Activated CD8-positive, alpha-beta memory T cell treated with anti-CD3 and anti-CD28 coated beads, Interleukin-2, amount 10 ng/mL, durations not matched to agents 7 days and 5 days (primary cell): ENCODE results near the gene NHLH2. TPM values are rescaled to one million over a fixed set of nuclear protein-coding genes. Genes with fewer than 3 reads are reported as not detected.

Source experiments
- ATAC-seq: fragments of 150-1000 bp; cut with Tn5 transposase; one replicate; pipeline ENCODE4 v1.10.0; 2021; ENCODE audit warnings: moderate library complexity
- CTCF ChIA-PET: fragments of 350-600 bp; sonication (Branson Sonifier 250); formaldehyde crosslinking; loops from one replicate; lab custom pipeline; 2021; ENCODE audit warnings: antibody characterized with exemption; lab: Charles Lee
- DNase-seq: peaks from one replicate; pipeline ENCODE4 v3.0.0-alpha.2; 2020
- H3K27ac Mint-ChIP-seq: one replicate; pipeline ENCODE4 v1.8.0; 2021; ENCODE audit warnings: mild to moderate bottlenecking, mixed read lengths
- H3K27me3 Mint-ChIP-seq: one replicate; pipeline ENCODE4 v1.8.0; 2021; ENCODE audit warnings: mixed read lengths
- H3K36me3 Mint-ChIP-seq: one replicate; pipeline ENCODE4 v1.8.0; 2021; ENCODE audit warnings: mild to moderate bottlenecking, mixed read lengths
- H3K4me1 Mint-ChIP-seq: one replicate; pipeline ENCODE4 v1.8.0; 2021; ENCODE audit warnings: mixed read lengths
- H3K4me3 Mint-ChIP-seq: one replicate; pipeline ENCODE4 v1.8.0; 2021; ENCODE audit warnings: mild to moderate bottlenecking, moderate library complexity, mixed read lengths
- H3K9me3 Mint-ChIP-seq: one replicate; pipeline ENCODE4 v1.8.0; 2022; ENCODE audit warnings: low read depth, mixed read lengths
- total RNA-seq, 2 experiments: library from RNA; stranded (reverse); gene quantifications; one replicate each; pipeline ENCODE4 v1.2.3, GENCODE V29; 2021

Gene NHLH2
- not detected for total RNA-seq

DNA sequence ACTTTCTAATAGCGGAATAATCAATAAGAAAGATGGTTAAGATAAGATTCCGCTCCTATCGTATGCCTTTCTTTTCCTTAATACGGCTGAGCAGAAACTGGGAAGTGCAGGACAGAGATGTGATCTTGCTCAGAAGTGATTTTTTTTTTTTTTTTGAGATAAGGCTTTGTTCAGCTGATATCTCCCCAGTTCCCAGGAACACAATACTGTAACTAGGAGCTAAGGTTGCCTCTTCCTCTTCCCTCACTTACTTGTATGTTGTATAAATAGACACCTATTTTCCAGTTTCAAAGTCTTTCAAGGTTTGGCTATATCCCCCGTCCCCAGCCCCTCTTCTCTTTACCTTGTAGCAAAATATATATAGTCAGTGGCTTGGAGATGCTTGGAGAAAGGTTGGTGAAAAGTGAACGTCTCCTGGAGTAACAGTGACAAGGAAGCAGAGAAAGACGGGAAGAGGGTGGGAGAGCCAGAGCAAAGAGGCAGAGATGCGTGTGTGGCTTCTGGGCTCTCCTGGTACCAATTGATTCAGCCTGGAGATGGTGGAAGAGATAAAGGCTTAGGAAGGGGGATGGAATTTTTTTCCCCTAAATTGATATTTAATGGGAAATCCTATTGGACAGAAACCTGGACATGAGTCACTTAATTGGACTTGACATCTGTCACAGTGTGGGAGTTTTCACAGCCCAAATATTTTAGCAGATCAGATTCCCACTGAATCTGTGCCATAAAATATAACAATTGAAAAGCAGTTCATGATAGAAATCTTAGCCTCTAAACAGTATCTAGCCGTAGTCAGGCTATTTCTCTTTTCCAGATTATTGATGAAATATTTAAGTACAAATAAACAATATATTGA is at the start of gene NHLH2:
NHLH2 (minus strand) TSS at position 522 of the 856 bp plus-strand sequence. CDS start 2,754 bp downstream, outside the sequence.
- H3K4me1 Mint-ChIP-seq, result peaks cover 4% of the 10 kb centered on the region
- CTCF ChIA-PET, result no interaction called here
- H3K27ac Mint-ChIP-seq, result no peak within 1 kb of the TSS
- ATAC-seq, result no peak
- peaks cover 71% of the 10 kb centered on the region for H3K27me3 Mint-ChIP-seq
- DNase-seq, result no peak
- H3K4me3 Mint-ChIP-seq, result no peak within 1 kb of the TSS
- H3K9me3 Mint-ChIP-seq, result peaks cover 2% of the 10 kb centered on the region
- no peaks in the 10 kb centered on the region for H3K36me3 Mint-ChIP-seq

GRCh38 chr1:115890580-115890979 is 49.7 kb upstream of the NHLH2 start:
- H3K27ac Mint-ChIP-seq, result no peak overlapping the region
- CTCF ChIA-PET, result no interaction called here

DNA sequence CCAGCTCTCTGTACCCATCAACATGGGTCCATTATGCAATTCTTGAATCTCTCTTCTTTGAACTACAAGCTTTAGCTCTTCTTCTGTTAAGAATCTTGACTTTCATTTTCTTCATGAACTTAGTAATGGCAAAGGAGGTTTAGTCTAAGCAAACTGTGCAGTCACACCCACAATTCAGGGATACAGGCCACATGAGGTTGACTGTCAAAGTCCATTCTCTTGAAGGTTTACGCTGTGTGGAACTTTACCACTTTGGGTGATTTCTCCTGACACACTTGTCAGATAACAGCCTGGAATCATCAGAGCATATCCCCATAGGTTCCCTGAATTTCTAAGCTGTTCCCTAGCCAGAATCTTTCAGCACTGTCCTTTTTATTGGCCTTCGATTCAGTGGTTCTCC is 48.0 kb upstream of the NHLH2 start:
- Mint-ChIP-seq H3K4me1 (no peaks in the 10 kb centered on the region), H3K4me3 (no peak overlapping the region), H3K27ac (no peak overlapping the region), H3K27me3 (peaks cover 13% of the 10 kb centered on the region), H3K36me3 (no peaks in the 10 kb centered on the region), H3K9me3 (no peaks in the 10 kb centered on the region)
- ATAC-seq (no peak), DNase-seq (no peak)
- CTCF ChIA-PET, result no interaction called here

More at GRCh38 chr1:115890580-115890979, 49.7 kb upstream of the NHLH2 start:
- DNase-seq (no peak), ATAC-seq (no peak)
- Mint-ChIP-seq H3K9me3 (no peaks in the 10 kb centered on the region), H3K4me1 (no peaks in the 10 kb centered on the region), H3K4me3 (no peak overlapping the region), H3K36me3 (no peaks in the 10 kb centered on the region), H3K27me3 (peaks cover 13% of the 10 kb centered on the region)

- Mint-ChIP-seq H3K4me1 (no peaks in the 10 kb centered on the region), H3K27me3 (peaks cover 14% of the 10 kb centered on the region), H3K4me3 (no peak overlapping the region), H3K36me3 (no peaks in the 10 kb centered on the region), H3K9me3 (no peaks in the 10 kb centered on the region), H3K27ac (no peak overlapping the region)
- ATAC-seq (no peak), DNase-seq (no peak)
- CTCF ChIA-PET, result no interaction called here
Observed at GRCh38 chr1:115882913-115883902, 42.3 kb upstream of the NHLH2 start.

GRCh38 chr1:115880981-115881672 is 40.2 kb upstream of the NHLH2 start:
- Mint-ChIP-seq H3K27ac (no peak overlapping the region), H3K4me3 (no peak overlapping the region), H3K9me3 (no peaks in the 10 kb centered on the region), H3K4me1 (no peaks in the 10 kb centered on the region), H3K27me3 (peaks cover 11% of the 10 kb centered on the region), H3K36me3 (no peaks in the 10 kb centered on the region)
- ATAC-seq (no peak), DNase-seq (no peak)
- CTCF ChIA-PET, result interaction anchor here (1.1 kb wide), 1 partner anchor 10 kb away, joined by 3 read pairs; no protein-coding TSS in a partner anchor

GRCh38 chr1:115879977-115880376 is 39.1 kb upstream of the NHLH2 start:
- DNase-seq, result no peak
- H3K4me3 Mint-ChIP-seq, result no peak overlapping the region
- H3K27me3 Mint-ChIP-seq, result peaks cover 11% of the 10 kb centered on the region
- no peaks in the 10 kb centered on the region for H3K4me1 Mint-ChIP-seq
- no peaks in the 10 kb centered on the region for H3K9me3 Mint-ChIP-seq
- no peaks in the 10 kb centered on the region for H3K36me3 Mint-ChIP-seq
- H3K27ac Mint-ChIP-seq, result no peak overlapping the region
- CTCF ChIA-PET, result interaction anchor here (1.1 kb wide), 1 partner anchor 11 kb away, joined by 3 read pairs; no protein-coding TSS in a partner anchor
- ATAC-seq, result no peak

GRCh38 chr1:115877511-115877910 is 36.6 kb upstream of the NHLH2 start:
- CTCF ChIA-PET, result interaction anchor here (0.7 kb wide), 1 partner anchor 9 kb away, joined by 3 read pairs; no protein-coding TSS in a partner anchor
- no peak overlapping the region for H3K4me3 Mint-ChIP-seq
- DNase-seq, result no peak
- peaks cover 20% of the 10 kb centered on the region for H3K27me3 Mint-ChIP-seq
- H3K9me3 Mint-ChIP-seq, result no peaks in the 10 kb centered on the region
- H3K36me3 Mint-ChIP-seq, result no peaks in the 10 kb centered on the region
- H3K4me1 Mint-ChIP-seq, result no peaks in the 10 kb centered on the region
- H3K27ac Mint-ChIP-seq, result no peak overlapping the region
- no peak for ATAC-seq

DNA sequence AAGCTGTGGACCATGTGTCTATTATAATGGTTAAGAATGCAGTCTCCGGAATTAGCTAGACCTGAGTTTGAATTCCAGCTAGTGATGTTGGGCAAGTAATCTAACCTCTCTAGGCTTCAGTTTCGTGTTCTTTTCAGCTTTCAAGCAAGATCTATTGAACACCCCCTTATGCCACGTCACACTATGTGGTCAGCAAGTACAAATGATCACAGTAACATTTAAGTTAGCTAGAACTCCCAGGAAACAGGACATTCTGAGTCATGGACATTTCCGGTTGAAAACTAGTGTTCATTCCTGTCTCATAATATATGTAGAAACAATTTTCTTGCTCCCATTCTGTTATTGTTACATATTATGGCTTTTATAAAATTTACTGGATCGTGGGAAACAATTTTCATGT is 34.0 kb upstream of the NHLH2 start:
- ATAC-seq (no peak), DNase-seq (no peak)
- Mint-ChIP-seq H3K4me3 (no peak overlapping the region), H3K27ac (no peak overlapping the region), H3K4me1 (no peaks in the 10 kb centered on the region), H3K9me3 (no peaks in the 10 kb centered on the region), H3K27me3 (peaks cover 25% of the 10 kb centered on the region), H3K36me3 (no peaks in the 10 kb centered on the region)
- CTCF ChIA-PET, result no interaction called here

GRCh38 chr1:115874497-115874896 is 33.6 kb upstream of the NHLH2 start:
- Mint-ChIP-seq H3K9me3 (no peaks in the 10 kb centered on the region), H3K36me3 (no peaks in the 10 kb centered on the region), H3K27me3 (peaks cover 27% of the 10 kb centered on the region), H3K4me1 (no peaks in the 10 kb centered on the region), H3K4me3 (no peak overlapping the region), H3K27ac (no peak overlapping the region)
- CTCF ChIA-PET, result no interaction called here
- DNase-seq (no peak), ATAC-seq (no peak)

DNA sequence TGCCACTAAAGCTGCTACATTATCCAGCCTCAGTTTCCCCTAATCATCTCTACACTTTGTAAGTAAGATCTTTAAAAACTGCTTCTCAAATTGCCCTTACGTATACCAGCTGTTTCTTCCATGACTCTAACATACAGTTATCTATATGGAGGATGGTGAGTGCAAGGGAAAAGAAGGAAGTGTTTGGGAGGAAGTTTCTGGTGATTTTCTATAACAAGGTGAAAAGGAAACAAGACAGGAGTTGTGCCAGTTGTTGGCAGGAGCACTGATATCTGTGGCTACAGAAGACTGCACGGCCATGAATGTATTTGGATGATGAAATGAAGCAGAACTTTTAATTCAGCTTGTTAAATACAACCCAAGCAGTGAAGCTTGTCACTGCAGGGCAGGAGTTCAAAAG is 32.3 kb upstream of the NHLH2 start:
- CTCF ChIA-PET, result no interaction called here
- H3K4me1 Mint-ChIP-seq, result no peaks in the 10 kb centered on the region
- H3K36me3 Mint-ChIP-seq, result no peaks in the 10 kb centered on the region
- H3K27ac Mint-ChIP-seq, result no peak overlapping the region
- no peak for ATAC-seq
- no peak for DNase-seq
- peaks cover 31% of the 10 kb centered on the region for H3K27me3 Mint-ChIP-seq
- no peak overlapping the region for H3K4me3 Mint-ChIP-seq
- H3K9me3 Mint-ChIP-seq, result no peaks in the 10 kb centered on the region

DNA sequence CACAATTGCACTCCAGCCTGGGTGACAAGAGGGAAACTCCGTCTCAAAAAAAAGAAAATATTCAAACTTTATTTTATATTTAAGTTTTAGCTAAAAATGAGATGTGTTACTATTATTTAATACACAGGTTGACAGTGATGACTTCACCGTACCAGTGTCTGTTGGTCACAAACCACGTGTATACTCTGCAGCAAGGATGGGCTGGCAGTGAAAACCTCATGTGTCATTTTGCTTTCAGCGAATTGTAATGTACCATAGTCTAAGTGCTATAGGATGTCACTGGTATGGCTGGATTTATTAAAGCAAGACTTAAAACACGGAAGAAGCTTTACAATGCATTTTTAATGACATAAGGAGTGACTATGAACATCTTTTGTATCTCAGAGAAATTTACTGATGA is 28.1 kb upstream of the NHLH2 start:
- Mint-ChIP-seq H3K36me3 (no peaks in the 10 kb centered on the region), H3K4me1 (no peaks in the 10 kb centered on the region), H3K4me3 (no peak overlapping the region), H3K27me3 (peaks cover 43% of the 10 kb centered on the region), H3K27ac (no peak overlapping the region), H3K9me3 (no peaks in the 10 kb centered on the region)
- ATAC-seq (no peak), DNase-seq (no peak)
- CTCF ChIA-PET, result no interaction called here

DNA sequence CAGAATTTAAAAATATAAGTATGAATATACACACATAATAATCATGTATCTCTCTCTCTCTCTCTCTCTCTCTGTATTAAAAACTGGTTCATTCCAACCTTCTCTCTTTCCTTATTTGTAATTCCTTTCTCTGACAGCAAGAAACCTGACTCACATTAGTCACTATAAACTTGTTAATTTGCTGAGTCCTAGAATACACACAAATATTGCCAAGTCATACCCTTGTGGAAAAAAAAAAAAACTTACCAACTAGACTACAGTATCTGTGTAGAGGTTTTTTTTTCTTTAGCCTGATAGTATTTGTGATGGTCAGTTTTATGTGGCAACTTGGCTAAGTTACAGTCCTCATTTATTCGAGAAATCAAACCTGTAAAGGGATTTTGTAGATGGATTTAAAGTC is 26.3 kb upstream of the NHLH2 start:
- CTCF ChIA-PET, result no interaction called here
- no peak for DNase-seq
- no peak overlapping the region for H3K27ac Mint-ChIP-seq
- no peak for ATAC-seq
- no peak overlapping the region for H3K4me3 Mint-ChIP-seq
- no peaks in the 10 kb centered on the region for H3K4me1 Mint-ChIP-seq
- no peaks in the 10 kb centered on the region for H3K36me3 Mint-ChIP-seq
- H3K27me3 Mint-ChIP-seq, result peaks cover 39% of the 10 kb centered on the region
- H3K9me3 Mint-ChIP-seq, result no peaks in the 10 kb centered on the region
